Esophagus muscularis mucosa (tissue), 3 donors: ENCODE data around the gene ATP8B1.

ENCODE experiments used
- CTCF ChIP-seq, 3 experiments: fragments of 200-600 bp in 2 of 3; fragments of 450-650 bp in 1 of 3; sonication (generic) in 2 of 3; IDR thresholded peaks; one replicate each; pipeline ENCODE4 v1.5.1; 2017 to 2019; ENCODE audit warnings: antibody characterized with exemption in 3 of 3, mild to moderate bottlenecking in 2 of 3, moderate library complexity in 1 of 3
- POLR2A ChIP-seq: fragments of 450-650 bp; IDR thresholded peaks from one replicate; pipeline ENCODE4 v1.6.1; 2017; ENCODE audit warnings: antibody characterized with exemption, moderate library complexity, mild to moderate bottlenecking, low read depth
- POLR2AphosphoS5 ChIP-seq, 2 donors: sonication (generic); formaldehyde crosslinking; IDR thresholded peaks; one replicate each; pipeline ENCODE4 v1.6.1; 2017; ENCODE audit warnings: antibody characterized with exemption in 2 of 2

- no peak for TF ChIP-seq POLR2A
- no peak for TF ChIP-seq POLR2AphosphoS5 (IDR thresholded peaks at IDR 0.05)
- no peak for TF ChIP-seq CTCF (IDR thresholded peaks at IDR 0.05)
Observed at GRCh38 chr18:57687970-57688369, 115.1 kb downstream of the ATP8B1 start.
